ENCODE results near the gene SPATA22. TPM values are rescaled to one million over a fixed set of nuclear protein-coding genes. Genes with fewer than 3 reads are reported as not detected.
"Not testable (repeated sequence)": the region's sequence is repeated elsewhere in the genome, so short reads cannot be mapped to it uniquely, and the experiment has no call there.

The SPATA22 gene
- polyA plus RNA-seq, 2 of the 4 experiments (the other 2 are of a cell fraction), result not detected

DNA sequence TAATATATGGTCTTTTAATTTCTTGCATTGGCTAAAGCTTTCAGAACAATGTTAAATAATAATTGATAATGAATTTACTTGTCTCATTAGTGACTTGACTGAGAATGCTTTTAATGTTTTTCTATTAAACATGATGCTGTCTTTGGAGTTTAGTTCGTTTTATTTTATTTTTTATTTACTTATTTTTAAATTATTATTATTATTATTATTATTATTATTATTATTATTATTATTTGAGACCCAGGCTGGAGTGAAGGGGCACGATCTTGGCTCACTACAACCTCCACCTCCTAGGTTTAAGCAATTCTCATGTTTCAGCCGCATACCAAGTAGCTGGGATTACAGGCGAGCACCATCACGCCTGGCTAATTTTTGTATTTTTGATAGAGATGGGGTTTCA is 56.0 kb downstream of the SPATA22 start:
- DNase-seq (ENCODE audit: low read depth in 1 of 2, low spot score in 1 of 2) (no peak), ATAC-seq (no peak), FAIRE-seq (no peak)
- CTCF ChIA-PET, result interaction anchor here (0.8 kb wide), 1 partner anchor 19 kb away, joined by 3 read pairs; no protein-coding TSS in a partner anchor
- no peak overlapping the region for H3K4me3 ChIP-seq
- no peaks in the 10 kb centered on the region for H3K4me1 ChIP-seq
- POLR2A ChIA-PET, result no interaction called here
- peaks cover 3% of the 10 kb centered on the region; the same call in 1 of the 3 replicates for H3K9me3 ChIP-seq
- H3K27ac ChIP-seq, result no peak overlapping the region
- 47% methylated on average over 5 of the region's 5 CpGs for WGBS (ENCODE audit: missing lambda C conversion rate)
- TF ChIP-seq SMC3 (IDR thresholded peaks at IDR 0.05) (no peak), ZNF302 (CRISPR knock-in tag; IDR thresholded peaks at IDR 0.05) (no peak), CBX2 (IDR thresholded peaks at IDR 0.05; ENCODE audit: borderline replicate concordance, low read depth) (no peak), MAFK (IDR thresholded peaks at IDR 0.05; ENCODE audit: partially characterized antibody) (no peak), HDAC2 (IDR thresholded peaks at IDR 0.05) (no peak), EHF (CRISPR knock-in tag; IDR thresholded peaks at IDR 0.05) (no peak), MAZ (IDR thresholded peaks at IDR 0.05; ENCODE audit: borderline replicate concordance, low read depth, low read length) (no peak), NR3C1 (IDR thresholded peaks at IDR 0.05) (no peak), MAX (IDR thresholded peaks at IDR 0.05) (no peak), HOXA7 (CRISPR knock-in tag; IDR thresholded peaks at IDR 0.05) (no peak), KDM5A (IDR thresholded peaks at IDR 0.05) (no peak), POLR2A (IDR thresholded peaks at IDR 0.05; ENCODE audit: low read length) (no peak), HOXB5 (CRISPR knock-in tag; IDR thresholded peaks at IDR 0.05) (no peak)
- no peak overlapping the region for H3K4me2 ChIP-seq

- DNase-seq (ENCODE audit: low read depth in 1 of 2, low spot score in 1 of 2); CTCF ChIA-PET; H3K4me2 ChIP-seq; H3K4me3 ChIP-seq; POLR2A ChIA-PET; H3K27ac ChIP-seq; FAIRE-seq; H3K4me1 ChIP-seq: not testable (repeated sequence)
- peaks cover 17% of the 10 kb centered on the region; the same call in 2 of the 3 replicates for H3K9me3 ChIP-seq
- peak in 1 of 2 experiments; percentile 51; a peak in 3 of 6 replicates for ATAC-seq
- 0% methylated on average over 4 of the region's 16 CpGs for WGBS (ENCODE audit: missing lambda C conversion rate)
Observed at GRCh38 chr17:3412216-3412615, 59.4 kb downstream of the SPATA22 start.

- DNase-seq (ENCODE audit: low read depth in 1 of 2, low spot score in 1 of 2), result no peak
- H3K27ac ChIP-seq, result no peak within 1 kb of the TSS
- CTCF ChIA-PET, result interaction anchor here (1.2 kb wide), 1 partner anchor 66 kb away, joined by 3 read pairs; no protein-coding TSS in a partner anchor
- POLR2A ChIA-PET, result no interaction called here
- 26% methylated on average over 3 of the region's 3 CpGs for WGBS (ENCODE audit: missing lambda C conversion rate)
- no peaks in the 10 kb centered on the region for H3K4me1 ChIP-seq
- H3K9me3 ChIP-seq, result peaks cover 17% of the 10 kb centered on the region; the same call in 2 of the 3 replicates
- ATAC-seq, result no peak
- no peak for TF ChIP-seq EP300 (IDR thresholded peaks at IDR 0.05)
- no peak for TF ChIP-seq ZFP36 (IDR thresholded peaks at IDR 0.05; ENCODE audit: borderline replicate concordance, partially characterized antibody)
- TF ChIP-seq KDM1A (IDR thresholded peaks at IDR 0.05; ENCODE audit: low read depth), result no peak
- TF ChIP-seq FOSL2 (IDR thresholded peaks at IDR 0.05), result no peak
- TF ChIP-seq FOSL2 (CRISPR knock-in tag; IDR thresholded peaks at IDR 0.05), result no peak
- TF ChIP-seq JUN (IDR thresholded peaks at IDR 0.05), result no peak
- no peak for TF ChIP-seq SREBF2 (IDR thresholded peaks at IDR 0.05)
- TF ChIP-seq, protein P1, sequence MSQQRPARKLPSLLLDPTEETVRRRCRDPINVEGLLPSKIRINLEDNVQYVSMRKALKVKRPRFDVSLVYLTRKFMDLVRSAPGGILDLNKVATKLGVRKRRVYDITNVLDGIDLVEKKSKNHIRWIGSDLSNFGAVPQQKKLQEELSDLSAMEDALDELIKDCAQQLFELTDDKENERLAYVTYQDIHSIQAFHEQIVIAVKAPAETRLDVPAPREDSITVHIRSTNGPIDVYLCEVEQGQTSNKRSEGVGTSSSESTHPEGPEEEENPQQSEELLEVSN (IDR thresholded peaks at IDR 0.05; ENCODE audit: borderline replicate concordance, low read depth), result no peak
- TF ChIP-seq RFX5 (IDR thresholded peaks at IDR 0.05), result no peak
- no peak for TF ChIP-seq TFCP2L1 (CRISPR knock-in tag; IDR thresholded peaks at IDR 0.05)
- no peak for TF ChIP-seq CTCF (IDR thresholded peaks at IDR 0.05)
- no peak for TF ChIP-seq EHF (CRISPR knock-in tag; IDR thresholded peaks at IDR 0.05)
- no peak for TF ChIP-seq CEBPB (IDR thresholded peaks at IDR 0.05)
- no peak for TF ChIP-seq NR3C1 (IDR thresholded peaks at IDR 0.05)
- TF ChIP-seq REST (IDR thresholded peaks at IDR 0.05), result no peak
- no peak for TF ChIP-seq BCL3 (IDR thresholded peaks at IDR 0.05)
- TF ChIP-seq JUNB (IDR thresholded peaks at IDR 0.05), result no peak
- TF ChIP-seq NPAS2 (CRISPR knock-in tag; IDR thresholded peaks at IDR 0.05; ENCODE audit: borderline replicate concordance), result no peak
- no peak for TF ChIP-seq RCOR1 (IDR thresholded peaks at IDR 0.05; ENCODE audit: low read depth, low read length)
- no peak within 1 kb of the TSS for H3K4me2 ChIP-seq
- FAIRE-seq, result no peak
- no peak within 1 kb of the TSS for H3K4me3 ChIP-seq
Observed at GRCh38 chr17:3411070-3411469, 60.5 kb downstream of the SPATA22 start, which contains the start of gene OR3A3. Gene OR3A3, plus strand, starts transcription at chr17:3411370.
